ENCODE results near the gene VWA5B1.

- TF ChIP-seq CTCF (optimal IDR thresholded peaks at IDR 0.05 in 1 of 3, IDR thresholded peaks at IDR 0.05 in 1 of 3, conservative IDR thresholded peaks at IDR 0.05 in 1 of 3; ENCODE audit: extremely low read depth in 1 of 3, insufficient read depth in 2 of 3, low read length in 3 of 3) (no peak), EZH2 (IDR thresholded peaks at IDR 0.05; ENCODE audit: low read length) (no peak)
Measured at GRCh38 chr1:20398744-20399143, 108.1 kb downstream of the VWA5B1 start.

Measured in keratinocyte (primary cell).